T-helper 22 cell (primary cell): Measurements from ENCODE around the gene PNPLA7.
A peak's percentile ranks its signal among the peaks of the same experiment; 100 is the strongest.
"Not testable (repeated sequence)": the region's sequence is repeated elsewhere in the genome, so short reads cannot be mapped to it uniquely, and the experiment has no call there.

Experiments
- DNase-seq: peaks from one replicate; pipeline ENCODE4 v3.0.0-alpha.2; 2020; ENCODE audit warnings: low read depth

The PNPLA7 gene

GRCh38 chr9:137478962-137479861 lies 71.0 kb downstream of the PNPLA7 start:
- no peak for DNase-seq

- DNase-seq: no peak
These were observed 71.6 kb downstream of the PNPLA7 start for GRCh38 chr9:137478613-137478961.

- DNase-seq: no peak
These were observed 72.2 kb downstream of the PNPLA7 start for GRCh38 chr9:137477778-137478612.

- no peak for DNase-seq
These were observed 73.3 kb downstream of the PNPLA7 start for GRCh38 chr9:137476856-137477255.

GRCh38 chr9:137475666-137476065 lies 74.5 kb downstream of the PNPLA7 start:
- DNase-seq: no peak

GRCh38 chr9:137474271-137474670 lies 75.9 kb downstream of the PNPLA7 start:
- DNase-seq: no peak

- DNase-seq: no peak
These were observed 79.4 kb downstream of the PNPLA7 start for GRCh38 chr9:137470785-137471184.

- DNase-seq: no peak
These were observed 82.3 kb downstream of the PNPLA7 start for GRCh38 chr9:137467896-137468295.

- no peak for DNase-seq
These were observed 83.0 kb downstream of the PNPLA7 start for GRCh38 chr9:137467161-137467581.

- not testable (repeated sequence) for DNase-seq
These were observed 83.7 kb downstream of the PNPLA7 start for GRCh38 chr9:137466389-137467085.

- no peak for DNase-seq
These were observed 84.3 kb downstream of the PNPLA7 start for GRCh38 chr9:137465720-137466388.

GRCh38 chr9:137465000-137465719 lies 85.0 kb downstream of the PNPLA7 start:
- no peak for DNase-seq

- no peak for DNase-seq
These were observed 85.8 kb downstream of the PNPLA7 start for GRCh38 chr9:137464291-137464999.

- DNase-seq: no peak
These were observed 86.3 kb downstream of the PNPLA7 start for GRCh38 chr9:137463931-137464290.

- DNase-seq: no peak
These were observed 86.9 kb downstream of the PNPLA7 start for GRCh38 chr9:137462986-137463930.

- DNase-seq: no peak
These were observed 87.7 kb downstream of the PNPLA7 start for GRCh38 chr9:137462396-137462985.

- DNase-seq: peak; percentile 71
These were observed 88.4 kb downstream of the PNPLA7 start for GRCh38 chr9:137461663-137462395.

- no peak for DNase-seq
These were observed 88.9 kb downstream of the PNPLA7 start for GRCh38 chr9:137461316-137461662.
